Hepatocyte (in vitro differentiated cells): ENCODE results near the gene KIRREL3. TPM values are rescaled to one million over a fixed set of nuclear protein-coding genes. Genes with fewer than 3 reads are reported as not detected.

Source experiments
- DNase-seq: peaks from one replicate; pipeline ENCODE4 v3.0.0-alpha.2; 2016; ENCODE audit warnings: low spot score
- H2AFZ ChIP-seq: fragments of 200-600 bp; sonication (generic); 2 replicates; pipeline ENCODE4 v1.6.0; 2016; ENCODE audit warnings: antibody characterized with exemption, mild to moderate bottlenecking
- H3K27ac ChIP-seq: fragments of 200-600 bp; sonication (generic); 2 replicates; pipeline ENCODE4 v1.5.1; 2016; ENCODE audit warnings: mild to moderate bottlenecking
- H3K27me3 ChIP-seq: fragments of 200-600 bp; sonication (generic); 2 replicates; pipeline ENCODE4 v1.6.1; 2016
- H3K36me3 ChIP-seq: fragments of 200-600 bp; sonication (generic); replicated peaks from 2 replicates; pipeline ENCODE4 v1.5.1; 2016; ENCODE audit warnings: low read depth; ENCODE audit not compliant: insufficient read depth
- H3K4me1 ChIP-seq: fragments of 200-600 bp; sonication (generic); 2 replicates; pipeline ENCODE4 v1.5.1; 2016; ENCODE audit warnings: mild to moderate bottlenecking, moderate library complexity; ENCODE audit not compliant: insufficient read depth
- H3K4me2 ChIP-seq: fragments of 200-600 bp; sonication (generic); 2 replicates; pipeline ENCODE4 v1.6.0; 2016
- H3K4me3 ChIP-seq: fragments of 200-600 bp; sonication (generic); 2 replicates; pipeline ENCODE4 v1.5.1; 2016; ENCODE audit warnings: mild to moderate bottlenecking
- H3K79me2 ChIP-seq: fragments of 200-600 bp; sonication (generic); 2 replicates; pipeline ENCODE4 v1.6.0; 2017; ENCODE audit warnings: mild to moderate bottlenecking
- H3K9me2 ChIP-seq: fragments of 200-600 bp; sonication (generic); replicated peaks from 2 replicates; pipeline ENCODE4 v1.6.0; 2017; ENCODE audit warnings: mild to moderate bottlenecking; ENCODE audit not compliant: insufficient read depth
- H3K9me3 ChIP-seq: fragments of 200-600 bp; sonication (generic); 2 replicates; pipeline ENCODE4 v1.5.1; 2016; ENCODE audit warnings: low read depth, mild to moderate bottlenecking
- H4K20me1 ChIP-seq: fragments of 200-600 bp; sonication (generic); 2 replicates; pipeline ENCODE4 v1.6.0; 2016; ENCODE audit warnings: mild to moderate bottlenecking; ENCODE audit not compliant: insufficient read depth, poor library complexity, severe bottlenecking
- CTCF ChIP-seq: fragments of 200-600 bp; sonication (generic); IDR thresholded peaks from 2 replicates; pipeline ENCODE4 v1.5.1; 2016; ENCODE audit warnings: antibody characterized with exemption, mild to moderate bottlenecking; ENCODE audit not compliant: poor library complexity
- EZH2 ChIP-seq: fragments of 200-600 bp; sonication (generic); IDR thresholded peaks from 2 replicates; pipeline ENCODE4 v1.6.1; 2016; ENCODE audit warnings: antibody characterized with exemption, mild to moderate bottlenecking, borderline replicate concordance
- EZH2phosphoT487 ChIP-seq: fragments of 200-600 bp; sonication (generic); IDR thresholded peaks from one replicate; pipeline ENCODE4 v1.6.1; 2018; ENCODE audit warnings: antibody characterized with exemption, mild to moderate bottlenecking, low read depth, moderate library complexity; ENCODE audit not compliant: unreplicated experiment, severe bottlenecking
- WGBS: methylation state at CpG from one replicate; pipeline ENCODE4 v1.1.6; 2016; ENCODE audit warnings: low lambda C conversion rate; ENCODE audit errors: missing lambda C conversion rate; 5-methylcytosine and 5-hydroxymethylcytosine counted together
- polyA plus RNA-seq: library from polyadenylated mRNA; unstranded; fragments of >200 nt; fragmentation: Nextera tagmentation; extraction: Ambion mirVana; gene quantifications from 2 replicates; pipeline ENCODE4 v1.2.1, GENCODE V29; 2016
- total RNA-seq: library from RNA; depleted of rRNA; stranded (reverse); fragments of >200 nt; gene quantifications from 2 replicates; pipeline ENCODE4 v1.2.3, GENCODE V29; 2014

The KIRREL3 gene
- total and polyA plus RNA-seq, 2 experiments from 2014 or later = 0.33 to 0.86 TPM

- peaks cover 23% of the 10 kb centered on the region for H3K27me3 ChIP-seq
- H3K79me2 ChIP-seq = no peaks in the 10 kb centered on the region
- H3K9me2 ChIP-seq = no peaks in the 10 kb centered on the region
- no peaks in the 10 kb centered on the region for H3K36me3 ChIP-seq
- no peak for DNase-seq
- H3K4me2 ChIP-seq = no peak overlapping the region
- no peak overlapping the region for H3K27ac ChIP-seq
- H4K20me1 ChIP-seq = no peaks in the 10 kb centered on the region
- TF ChIP-seq EZH2 (no peak), EZH2phosphoT487 (no peak), CTCF (no peak)
- no peak overlapping the region for H2AFZ ChIP-seq
- no peaks in the 10 kb centered on the region for H3K9me3 ChIP-seq
- no peak overlapping the region for H3K4me3 ChIP-seq
- WGBS = 62% methylated on average over 4 of the region's 4 CpGs
- no peaks in the 10 kb centered on the region for H3K4me1 ChIP-seq
Measured at GRCh38 chr11:126731576-126732142, 268.9 kb downstream of the KIRREL3 start.

- Histone ChIP-seq H3K4me1 (no peaks in the 10 kb centered on the region), H3K9me2 (no peaks in the 10 kb centered on the region), H3K4me3 (no peak overlapping the region), H3K27ac (no peak overlapping the region), H3K79me2 (no peaks in the 10 kb centered on the region), H2AFZ (no peak overlapping the region), H3K36me3 (no peaks in the 10 kb centered on the region), H3K27me3 (peaks cover 10% of the 10 kb centered on the region), H3K9me3 (no peaks in the 10 kb centered on the region), H4K20me1 (no peaks in the 10 kb centered on the region), H3K4me2 (no peak overlapping the region)
- WGBS = 84% methylated on average over 5 of the region's 5 CpGs
- TF ChIP-seq EZH2phosphoT487 (no peak), EZH2 (no peak), CTCF (no peak)
- no peak for DNase-seq
Measured at GRCh38 chr11:126727381-126727780, 273.2 kb downstream of the KIRREL3 start.

- Histone ChIP-seq H3K27ac (no peak overlapping the region), H3K27me3 (peaks cover 2% of the 10 kb centered on the region), H4K20me1 (no peaks in the 10 kb centered on the region), H3K9me3 (no peaks in the 10 kb centered on the region), H3K9me2 (no peaks in the 10 kb centered on the region), H2AFZ (no peak overlapping the region), H3K4me1 (no peaks in the 10 kb centered on the region), H3K4me2 (no peak overlapping the region), H3K4me3 (no peak overlapping the region), H3K36me3 (no peaks in the 10 kb centered on the region), H3K79me2 (no peaks in the 10 kb centered on the region)
- TF ChIP-seq EZH2 = no peak
- no peak for TF ChIP-seq EZH2phosphoT487
- no peak for TF ChIP-seq CTCF
- DNase-seq = no peak
- 86% methylated on average over 7 of the region's 7 CpGs for WGBS
Measured at GRCh38 chr11:126725521-126725920, 275.0 kb downstream of the KIRREL3 start.

- TF ChIP-seq EZH2 (no peak), EZH2phosphoT487 (no peak), CTCF (no peak)
- no peak overlapping the region for H3K27ac ChIP-seq
- H3K4me3 ChIP-seq = no peak overlapping the region
Measured at GRCh38 chr11:126725043-126725442, 275.5 kb downstream of the KIRREL3 start.

More at GRCh38 chr11:126725043-126725442, 275.5 kb downstream of the KIRREL3 start:
- H2AFZ ChIP-seq = no peak overlapping the region
- H3K9me3 ChIP-seq = no peaks in the 10 kb centered on the region
- peaks cover 5% of the 10 kb centered on the region for H3K27me3 ChIP-seq
- H4K20me1 ChIP-seq = no peaks in the 10 kb centered on the region
- H3K79me2 ChIP-seq = no peaks in the 10 kb centered on the region
- no peaks in the 10 kb centered on the region for H3K9me2 ChIP-seq
- 87% methylated on average over 5 of the region's 5 CpGs for WGBS
- H3K36me3 ChIP-seq = no peaks in the 10 kb centered on the region
- H3K4me2 ChIP-seq = no peak overlapping the region
- no peak for DNase-seq
- H3K4me1 ChIP-seq = no peaks in the 10 kb centered on the region
